HL-60/S4 treated with phorbol 12-myristate 13-acetate at 8.2 ng/mL for 4 days and 3 days (cell line): ENCODE results near the gene LRRK2.
"Not testable (repeated sequence)": the region's sequence is repeated elsewhere in the genome, so short reads cannot be mapped to it uniquely, and the experiment has no call there.

Experiments used
- in situ Hi-C: fragments of 300-500 bp; cut with MboI; formaldehyde crosslinking; loops from 2 replicates; pipeline ENCODE4 v1.15.0; 2022; ENCODE audit warnings: low sequenced_read_pairs

Gene LRRK2

DNA sequence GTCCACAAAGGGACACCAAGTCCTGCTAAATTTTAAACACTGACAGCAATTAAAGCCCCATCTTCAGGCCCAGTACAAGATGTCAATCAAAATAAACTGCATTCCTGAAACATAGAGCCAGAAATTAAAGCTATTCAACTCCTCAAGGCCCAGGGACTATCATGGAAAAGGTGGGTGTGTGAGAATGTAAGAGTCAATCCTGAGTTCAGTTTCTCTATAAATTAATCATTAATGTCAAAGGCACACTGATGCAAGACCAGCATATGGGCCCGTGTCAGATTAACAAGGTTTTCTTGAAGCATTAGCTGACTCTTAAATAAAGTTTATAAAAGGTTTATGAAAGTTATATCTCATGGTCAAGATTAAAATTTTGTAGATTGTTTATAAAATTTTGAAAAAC is 13.6 kb upstream of the LRRK2 start:
- in situ Hi-C loops = not testable (repeated sequence)

DNA sequence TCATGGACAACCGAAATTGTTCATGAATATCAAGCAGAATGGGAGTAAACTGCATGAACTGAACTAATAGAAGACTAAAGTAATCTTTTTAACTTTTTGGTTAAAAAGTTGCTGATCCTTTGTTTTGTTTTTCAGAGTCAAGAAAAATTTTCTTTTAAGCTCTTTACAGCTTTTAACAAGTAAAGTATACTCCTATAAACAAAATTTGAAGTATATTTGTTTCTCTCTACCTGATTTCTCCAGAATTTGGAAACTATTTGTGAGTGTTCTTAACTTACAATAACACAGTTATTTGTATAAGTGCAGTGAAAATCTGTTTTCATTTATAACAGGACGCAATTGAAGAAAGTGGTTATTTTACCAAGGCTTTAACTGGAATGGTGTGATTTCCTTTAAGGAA is 12.2 kb upstream of the LRRK2 start:
- in situ Hi-C loops = no loop called here

GRCh38 chr12:40215982-40216381 is 8.8 kb upstream of the LRRK2 start:
- in situ Hi-C loops = no loop called here

- in situ Hi-C loops = no loop called here
These were observed 8.1 kb upstream of the LRRK2 start for GRCh38 chr12:40216516-40217288.

DNA sequence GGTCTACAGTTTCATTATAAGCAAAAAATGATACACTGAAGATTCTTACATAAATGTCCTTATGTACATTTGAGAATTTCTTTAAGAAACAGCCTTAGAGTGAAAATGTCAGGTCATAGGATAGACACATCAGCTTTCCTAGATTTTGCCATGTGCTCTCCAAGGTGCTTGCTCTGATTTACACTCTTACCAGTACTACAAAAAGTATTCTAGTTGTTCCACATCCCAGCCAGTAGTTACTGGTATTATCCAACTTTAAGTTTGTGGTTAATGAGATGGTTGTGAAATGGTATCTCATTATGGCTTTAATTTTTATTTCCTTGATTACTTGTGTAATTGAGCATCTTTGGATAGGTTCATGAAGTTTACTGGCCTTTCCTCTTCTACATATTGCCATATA is 5.0 kb upstream of the LRRK2 start:
- in situ Hi-C loops = no loop called here

- in situ Hi-C loops = no loop called here
These were observed 2.5 kb upstream of the LRRK2 start for GRCh38 chr12:40222247-40222646.

- in situ Hi-C loops = no loop called here
These were observed 1.2 kb upstream of the LRRK2 start for GRCh38 chr12:40223646-40224045.

DNA sequence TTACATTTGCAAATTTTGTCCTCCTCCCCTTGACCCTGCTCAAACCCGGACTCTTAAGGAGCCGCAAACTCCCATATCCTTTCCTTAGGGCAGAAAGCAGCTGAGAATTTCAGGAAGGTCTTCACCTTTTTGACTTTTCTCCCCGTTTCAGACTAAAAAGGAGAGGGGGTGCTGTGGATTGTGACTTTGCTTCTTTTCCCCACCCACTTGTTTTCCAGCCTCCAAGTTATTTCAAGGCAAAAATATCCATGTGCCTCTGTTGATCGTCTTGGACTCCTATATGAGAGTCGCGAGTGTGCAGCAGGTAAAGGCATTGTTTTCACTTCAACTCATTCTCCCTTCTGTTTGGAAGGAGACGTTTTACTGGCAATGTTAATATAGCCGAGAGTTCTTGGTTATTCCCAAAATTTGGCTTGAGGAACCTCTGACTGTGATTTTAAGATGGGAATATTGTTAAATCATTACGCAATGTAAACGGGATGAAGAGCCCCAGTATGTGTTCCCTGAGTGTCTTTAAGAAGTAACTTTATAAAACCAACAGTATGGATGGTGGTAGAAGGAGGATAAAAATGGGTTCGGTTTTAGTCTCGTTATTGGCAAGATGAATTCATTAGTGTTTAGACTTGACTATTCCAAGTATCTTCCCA is 663 bp downstream of the LRRK2 start:
- in situ Hi-C loops = no loop called here

GRCh38 chr12:40225984-40226602 is 1.3 kb downstream of the LRRK2 start:
- in situ Hi-C loops = no loop called here

- in situ Hi-C loops = no loop called here
These were observed 1.9 kb downstream of the LRRK2 start for GRCh38 chr12:40226705-40227104.

DNA sequence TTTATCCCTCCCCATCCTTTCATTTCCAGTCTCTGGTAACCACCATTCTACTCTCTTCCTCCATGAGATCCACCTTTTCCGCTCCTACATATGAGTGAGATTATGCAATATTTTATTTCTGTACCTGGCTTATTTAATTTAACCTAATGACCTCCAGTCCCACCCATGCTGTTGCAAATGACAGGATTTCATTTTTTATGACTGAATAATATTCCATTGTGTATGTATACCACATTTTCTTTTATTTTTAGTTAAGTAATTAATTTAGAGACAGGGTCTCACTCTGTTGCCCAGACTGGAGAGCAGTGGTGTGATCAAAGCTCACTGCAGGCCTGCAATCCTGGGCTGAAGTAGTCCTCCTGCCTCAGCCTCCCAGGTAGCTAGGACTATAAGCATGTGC is 2.6 kb downstream of the LRRK2 start:
- in situ Hi-C loops = no loop called here

DNA sequence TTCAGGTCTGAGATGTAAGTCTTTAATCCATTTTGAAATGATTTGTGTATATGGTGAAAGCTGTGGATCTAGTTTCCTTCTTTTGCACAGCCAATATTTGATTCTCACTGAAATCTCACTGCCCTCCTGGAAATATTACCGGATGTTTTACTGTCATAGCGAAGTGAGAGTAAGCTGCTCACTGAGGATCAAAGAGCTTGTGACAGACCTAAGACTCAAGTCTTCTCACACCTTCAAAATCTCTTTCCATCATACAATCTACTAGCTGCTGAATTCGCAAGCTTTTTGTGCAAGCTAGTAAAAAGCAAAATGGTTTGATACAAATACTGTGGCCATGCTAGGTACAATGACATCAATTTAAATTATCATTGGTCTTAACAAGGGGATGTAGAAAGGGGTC is 3.9 kb downstream of the LRRK2 start:
- in situ Hi-C loops = no loop called here

DNA sequence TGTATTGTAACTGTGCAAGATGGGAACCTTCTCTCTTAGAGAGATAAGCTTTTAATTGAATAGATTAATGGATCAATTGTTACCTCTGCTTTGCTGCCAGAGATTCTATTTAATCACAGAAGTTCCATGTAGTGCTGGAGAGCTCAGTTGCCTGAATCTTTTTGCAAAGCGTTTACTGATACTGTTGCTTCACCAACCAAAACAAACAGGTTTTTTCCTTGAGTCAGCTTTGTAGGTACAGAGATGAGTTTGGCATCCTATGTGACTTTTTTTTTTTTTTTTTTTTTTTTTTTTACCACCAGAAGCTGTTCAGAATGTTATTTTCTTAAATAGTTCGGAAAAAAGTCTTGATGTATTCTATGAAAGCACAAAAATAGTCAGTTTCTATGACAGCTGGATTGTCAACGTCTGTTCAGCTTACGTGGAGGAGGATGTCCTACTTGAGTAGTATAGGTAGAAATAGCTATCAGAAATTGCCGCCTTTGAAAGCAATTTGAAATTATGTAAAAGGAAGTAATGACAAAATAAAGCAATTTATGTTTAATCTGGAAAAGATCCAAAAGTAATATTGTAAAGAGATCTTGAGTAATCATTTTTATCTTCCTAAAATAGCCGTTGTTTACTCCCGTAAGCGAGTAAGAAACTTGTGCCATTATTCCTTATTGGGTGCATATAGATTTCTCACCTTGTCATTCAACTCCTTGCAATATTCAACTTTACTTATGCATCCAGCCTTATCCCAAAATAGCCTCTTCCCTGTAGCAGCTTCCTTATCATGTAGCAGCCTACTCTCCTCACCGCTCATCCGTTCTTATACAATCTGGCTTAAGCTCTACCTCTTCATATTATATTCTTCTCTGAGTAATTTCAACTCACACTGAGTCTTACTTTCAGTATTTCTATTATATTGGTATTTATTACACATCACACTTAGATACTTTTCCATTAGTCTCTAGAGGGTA is 5.2 kb downstream of the LRRK2 start:
- in situ Hi-C loops = no loop called here

DNA sequence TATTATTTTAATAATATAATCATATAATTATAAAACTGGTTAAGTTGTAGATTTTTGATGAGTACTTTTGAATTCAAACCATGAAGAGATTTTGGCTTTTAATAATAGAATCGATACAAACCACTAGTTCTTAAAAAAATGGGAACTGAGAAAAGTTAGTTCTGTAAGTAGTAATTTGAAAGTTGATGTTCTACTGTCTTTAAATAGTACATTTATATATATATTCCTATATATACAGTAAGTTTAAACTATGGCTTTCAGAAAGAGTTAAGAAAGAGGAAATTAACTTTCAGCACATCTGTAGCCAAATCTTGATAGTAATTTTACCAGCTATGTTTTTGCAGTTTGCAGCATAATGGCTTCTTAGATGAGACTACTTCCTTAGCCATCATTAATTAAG is 7.8 kb downstream of the LRRK2 start:
- in situ Hi-C loops = no loop called here

DNA sequence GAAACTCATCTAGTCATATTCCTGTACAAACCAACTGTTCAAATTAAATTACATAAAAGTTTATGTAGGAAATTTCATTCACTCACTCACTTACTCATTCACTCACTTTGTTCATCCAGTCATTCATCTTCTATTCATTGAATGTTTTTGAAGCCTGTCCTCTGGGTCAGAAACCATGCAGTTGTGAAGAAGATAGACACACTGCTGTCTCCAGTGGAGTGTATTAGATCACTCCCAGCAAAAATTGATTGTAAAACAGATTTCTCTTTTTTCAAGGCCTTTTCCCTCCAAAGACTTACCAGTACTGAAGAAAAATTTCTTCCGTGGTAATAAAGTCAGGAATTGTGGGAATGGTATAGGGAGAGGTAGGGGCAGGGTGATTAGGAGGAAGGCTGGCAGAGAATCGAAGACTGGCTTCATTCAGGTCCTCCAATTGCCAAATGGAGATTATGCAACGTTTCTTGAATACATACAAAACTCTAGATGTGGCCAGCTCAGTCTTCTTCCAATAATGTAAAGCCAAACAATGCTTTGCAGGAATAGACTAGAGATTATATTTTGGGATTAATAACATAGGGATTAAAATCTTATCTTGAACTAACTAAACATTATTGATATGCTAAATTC is 9.1 kb downstream of the LRRK2 start:
- in situ Hi-C loops = no loop called here

DNA sequence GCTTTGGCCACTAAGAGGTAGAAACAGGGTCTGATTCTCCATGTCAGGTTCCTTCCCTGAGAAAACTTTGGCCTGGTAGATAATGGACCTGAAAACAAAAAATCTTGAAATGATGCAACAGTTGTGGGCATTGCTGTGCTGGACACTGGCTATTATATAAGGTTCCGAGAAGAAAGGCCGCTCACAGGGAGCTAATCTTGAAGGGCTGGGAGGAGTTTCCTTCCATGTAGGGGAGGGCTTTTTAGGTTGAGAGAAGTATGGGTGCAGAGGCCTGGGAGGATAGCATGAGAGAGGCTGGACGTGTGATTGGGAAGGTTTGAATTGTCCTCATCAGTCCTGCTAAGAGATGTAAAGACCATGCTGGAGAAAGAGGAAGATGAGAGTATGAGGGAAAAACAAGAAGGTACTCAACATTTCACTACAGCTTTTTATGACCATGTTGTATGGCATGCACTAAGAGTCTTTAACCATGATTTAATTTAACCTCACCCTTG is 11.6 kb downstream of the LRRK2 start:
- in situ Hi-C loops = no loop called here

- in situ Hi-C loops = no loop called here
These were observed 13.6 kb downstream of the LRRK2 start for GRCh38 chr12:40238266-40238902.

- in situ Hi-C loops = no loop called here
These were observed 14.2 kb downstream of the LRRK2 start for GRCh38 chr12:40238979-40239378.

DNA sequence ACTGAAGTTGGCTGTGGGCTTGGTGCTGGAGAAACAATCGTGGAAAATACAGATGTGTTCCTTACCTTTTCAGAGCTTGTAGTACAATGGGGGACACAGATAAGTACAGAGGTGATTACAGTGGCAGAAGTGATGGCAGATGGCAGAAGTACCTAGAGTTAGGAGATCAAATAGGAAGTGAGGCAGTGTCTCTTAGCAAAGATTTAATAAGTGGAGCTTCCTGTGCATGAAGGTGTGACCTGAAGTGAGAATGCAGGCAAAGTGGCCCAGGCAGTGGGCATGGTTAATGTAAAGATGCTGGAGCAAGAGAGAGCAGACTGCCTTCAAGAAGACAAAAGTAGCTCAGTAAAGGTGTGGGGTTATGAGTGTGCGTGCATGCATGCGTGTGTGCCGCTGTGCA is 16.0 kb downstream of the LRRK2 start:
- in situ Hi-C loops = no loop called here

DNA sequence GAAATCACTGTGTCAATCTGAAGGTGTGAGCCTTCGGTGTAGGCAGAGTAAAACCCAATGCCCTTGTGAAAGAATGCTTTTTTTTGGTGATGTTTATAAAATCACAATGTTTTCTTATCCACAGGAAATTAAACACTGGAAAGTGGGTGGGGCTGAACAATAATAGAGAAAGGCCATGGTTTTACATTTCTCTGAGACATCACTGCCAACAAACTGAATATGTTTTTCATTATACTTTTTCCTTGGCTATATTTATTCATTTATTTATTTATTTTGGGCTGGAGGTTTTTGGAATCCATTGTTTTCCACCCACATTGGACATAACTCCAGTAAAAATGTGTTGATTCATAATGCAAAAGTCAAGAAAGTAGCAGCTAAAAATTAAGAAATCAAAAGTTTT is 16.9 kb downstream of the LRRK2 start:
- in situ Hi-C loops = no loop called here
